ENCODE measurements around the gene COL4A2.

DNA sequence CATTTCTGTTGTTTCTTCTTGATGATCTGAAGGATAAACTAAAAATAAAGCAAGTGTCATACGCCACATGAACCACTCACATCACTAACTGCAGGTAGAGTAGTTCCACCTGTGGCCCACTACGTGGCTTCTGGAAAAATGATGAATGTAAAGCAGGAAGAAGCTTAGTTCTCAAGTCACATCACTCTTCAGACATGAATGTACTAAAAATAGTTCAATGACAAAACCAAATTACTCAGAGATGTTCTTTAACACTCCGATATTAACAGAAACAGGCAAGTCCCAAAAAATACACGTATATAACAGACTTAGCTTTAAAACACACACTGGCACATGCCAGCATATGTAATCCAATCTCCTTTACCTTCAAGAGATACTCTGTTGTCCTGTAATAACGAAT is 232.8 kb downstream of the COL4A2 start:
- TF ChIP-seq RAD21 (conservative IDR thresholded peaks at IDR 0.05 in 1 of 2, IDR thresholded peaks at IDR 0.05 in 1 of 2) (no peak), CHD2 (IDR thresholded peaks at IDR 0.05; ENCODE audit: low read length, partially characterized antibody) (no peak), POLR2A (IDR thresholded peaks at IDR 0.05; ENCODE audit: low read length) (no peak), HDAC2 (IDR thresholded peaks at IDR 0.05) (no peak), EP300 (IDR thresholded peaks at IDR 0.05) (no peak), FOSL2 (IDR thresholded peaks at IDR 0.05) (no peak), FOSL2 (CRISPR knock-in tag; IDR thresholded peaks at IDR 0.05) (no peak), ZFP36 (IDR thresholded peaks at IDR 0.05; ENCODE audit: borderline replicate concordance, partially characterized antibody) (no peak)
- TF ChIP-seq, protein P1, sequence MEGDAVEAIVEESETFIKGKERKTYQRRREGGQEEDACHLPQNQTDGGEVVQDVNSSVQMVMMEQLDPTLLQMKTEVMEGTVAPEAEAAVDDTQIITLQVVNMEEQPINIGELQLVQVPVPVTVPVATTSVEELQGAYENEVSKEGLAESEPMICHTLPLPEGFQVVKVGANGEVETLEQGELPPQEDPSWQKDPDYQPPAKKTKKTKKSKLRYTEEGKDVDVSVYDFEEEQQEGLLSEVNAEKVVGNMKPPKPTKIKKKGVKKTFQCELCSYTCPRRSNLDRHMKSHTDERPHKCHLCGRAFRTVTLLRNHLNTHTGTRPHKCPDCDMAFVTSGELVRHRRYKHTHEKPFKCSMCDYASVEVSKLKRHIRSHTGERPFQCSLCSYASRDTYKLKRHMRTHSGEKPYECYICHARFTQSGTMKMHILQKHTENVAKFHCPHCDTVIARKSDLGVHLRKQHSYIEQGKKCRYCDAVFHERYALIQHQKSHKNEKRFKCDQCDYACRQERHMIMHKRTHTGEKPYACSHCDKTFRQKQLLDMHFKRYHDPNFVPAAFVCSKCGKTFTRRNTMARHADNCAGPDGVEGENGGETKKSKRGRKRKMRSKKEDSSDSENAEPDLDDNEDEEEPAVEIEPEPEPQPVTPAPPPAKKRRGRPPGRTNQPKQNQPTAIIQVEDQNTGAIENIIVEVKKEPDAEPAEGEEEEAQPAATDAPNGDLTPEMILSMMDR (IDR thresholded peaks at IDR 0.05): no peak
